ENCODE results near the gene TSTD1. TPM values are rescaled to one million over a fixed set of nuclear protein-coding genes. Genes with fewer than 3 reads are reported as not detected.

The TSTD1 gene
- total RNA-seq, 2 donors from 2014 or later = 49.4 to 90.8 TPM

- WGBS, 2 donors = 26 to 27% methylated on average over 2 of the region's 2 CpGs
- no peak for ATAC-seq
- TF ChIP-seq POLR2A (IDR thresholded peaks at IDR 0.05) = no peak
- TF ChIP-seq CTCF (IDR thresholded peaks at IDR 0.05) = no peak
- no peak for DNase-seq
- Histone ChIP-seq H3K9me3 (no peaks in the 10 kb centered on the region), H3K27me3 (no peaks in the 10 kb centered on the region), H3K27ac (peak overlapping the region; percentile 70 to 95 (median 92)), H3K4me1 (peaks cover 19% of the 10 kb centered on the region), H3K4me3 (no peak overlapping the region), H3K36me3 (replicated peaks in 1 of 2; ENCODE audit: insufficient read depth in 1 of 2, low read depth in 2 of 2) (peaks cover 0 to 3% of the 10 kb centered on the region in 2 donors)
- intact Hi-C loops (cut with DNase I) = no loop called here
Measured at GRCh38 chr1:161046605-161047228, 8.0 kb upstream of the TSTD1 start.

- Histone ChIP-seq H3K27me3 (no peaks in the 10 kb centered on the region), H3K9me3 (no peaks in the 10 kb centered on the region), H3K4me1 (peaks cover 19% of the 10 kb centered on the region), H3K36me3 (replicated peaks in 1 of 2; ENCODE audit: insufficient read depth in 1 of 2, low read depth in 2 of 2) (peaks cover 0 to 8% of the 10 kb centered on the region in 2 donors), H3K27ac (peak within 1 kb of the TSS; percentile 70 to 95 (median 92)), H3K4me3 (peak within 1 kb of the TSS; percentile 88 to 94)
- DNase-seq (peak; percentile 94 to 96 (median 95)), ATAC-seq (peak; percentile 96)
- WGBS, 2 donors = 0% methylated on average over 20 to 29 of the region's 29 CpGs
- TF ChIP-seq POLR2A (IDR thresholded peaks at IDR 0.05) (peak; percentile 83 to 96 (median 94)), CTCF (IDR thresholded peaks at IDR 0.05) (peak in 1 of 7 experiments; percentile 3)
- intact Hi-C loops (cut with DNase I) = no loop called here
Measured at GRCh38 chr1:161045736-161046604, 7.2 kb upstream of the TSTD1 start, which contains the start of gene USF1. USF1 (minus strand) TSS chr1:161045977; CDS start chr1:161043275, 2,702 bp downstream.

GRCh38 chr1:161044908-161045735, 6.4 kb upstream of the TSTD1 start:
- peak; percentile 53 for ATAC-seq
- H3K4me3 ChIP-seq = peak overlapping the region; percentile 88 to 94
- peaks cover 0 to 12% of the 10 kb centered on the region in 2 donors for H3K36me3 ChIP-seq (replicated peaks in 1 of 2; ENCODE audit: insufficient read depth in 1 of 2, low read depth in 2 of 2)
- H3K9me3 ChIP-seq = no peaks in the 10 kb centered on the region
- WGBS, 2 donors = 0 to 1% methylated on average over 32 to 48 of the region's 48 CpGs
- H3K27ac ChIP-seq = peak overlapping the region; percentile 70 to 95 (median 92)
- no peaks in the 10 kb centered on the region for H3K27me3 ChIP-seq
- peaks cover 19% of the 10 kb centered on the region for H3K4me1 ChIP-seq
- intact Hi-C loops (cut with DNase I) = no loop called here
- peak; percentile 68 to 85 (median 72) for DNase-seq
- TF ChIP-seq CTCF (IDR thresholded peaks at IDR 0.05) (no peak), POLR2A (IDR thresholded peaks at IDR 0.05) (no peak)

- intact Hi-C loops (cut with DNase I) = no loop called here
- Histone ChIP-seq H3K9me3 (no peaks in the 10 kb centered on the region), H3K36me3 (replicated peaks in 1 of 2; ENCODE audit: insufficient read depth in 1 of 2, low read depth in 2 of 2) (peaks cover 0 to 15% of the 10 kb centered on the region in 2 donors), H3K27me3 (no peaks in the 10 kb centered on the region), H3K4me1 (peaks cover 21% of the 10 kb centered on the region), H3K4me3 (peak overlapping the region; percentile 88 to 94), H3K27ac (peak overlapping the region in 3 of 4 donors; percentile 91 to 95 (median 92))
- ATAC-seq (no peak), DNase-seq (no peak)
- TF ChIP-seq POLR2A (IDR thresholded peaks at IDR 0.05) (no peak), CTCF (IDR thresholded peaks at IDR 0.05) (no peak)
Measured at GRCh38 chr1:161044535-161044907, 5.8 kb upstream of the TSTD1 start.

Measured in body of pancreas (tissue), 4 donors.